ENCODE measurements around the gene XIRP2.

DNA sequence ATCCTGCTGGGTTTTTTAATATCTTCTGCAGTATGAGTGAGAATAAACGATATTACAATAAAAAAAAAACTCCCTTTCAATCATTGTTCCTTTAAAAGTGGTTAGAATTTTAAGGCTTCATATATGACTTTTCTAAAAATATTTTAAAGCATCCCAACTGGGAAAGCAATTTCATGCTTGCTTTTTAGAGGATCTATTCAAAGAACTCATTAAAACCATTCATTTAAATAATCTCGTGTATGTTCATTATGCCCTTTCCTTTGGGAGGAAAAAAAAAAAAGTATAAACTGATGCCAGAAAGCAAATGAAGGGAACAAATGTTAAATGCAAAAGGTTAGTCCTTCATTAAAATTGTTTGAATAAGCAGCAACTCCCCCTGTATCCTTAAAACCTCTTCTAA lies 81.2 kb downstream of the XIRP2 start:
- TF ChIP-seq, protein P1, sequence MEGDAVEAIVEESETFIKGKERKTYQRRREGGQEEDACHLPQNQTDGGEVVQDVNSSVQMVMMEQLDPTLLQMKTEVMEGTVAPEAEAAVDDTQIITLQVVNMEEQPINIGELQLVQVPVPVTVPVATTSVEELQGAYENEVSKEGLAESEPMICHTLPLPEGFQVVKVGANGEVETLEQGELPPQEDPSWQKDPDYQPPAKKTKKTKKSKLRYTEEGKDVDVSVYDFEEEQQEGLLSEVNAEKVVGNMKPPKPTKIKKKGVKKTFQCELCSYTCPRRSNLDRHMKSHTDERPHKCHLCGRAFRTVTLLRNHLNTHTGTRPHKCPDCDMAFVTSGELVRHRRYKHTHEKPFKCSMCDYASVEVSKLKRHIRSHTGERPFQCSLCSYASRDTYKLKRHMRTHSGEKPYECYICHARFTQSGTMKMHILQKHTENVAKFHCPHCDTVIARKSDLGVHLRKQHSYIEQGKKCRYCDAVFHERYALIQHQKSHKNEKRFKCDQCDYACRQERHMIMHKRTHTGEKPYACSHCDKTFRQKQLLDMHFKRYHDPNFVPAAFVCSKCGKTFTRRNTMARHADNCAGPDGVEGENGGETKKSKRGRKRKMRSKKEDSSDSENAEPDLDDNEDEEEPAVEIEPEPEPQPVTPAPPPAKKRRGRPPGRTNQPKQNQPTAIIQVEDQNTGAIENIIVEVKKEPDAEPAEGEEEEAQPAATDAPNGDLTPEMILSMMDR (conservative IDR thresholded peaks at IDR 0.05; ENCODE audit: low read depth, low read length) = no peak
- TF ChIP-seq CHD1 (IDR thresholded peaks at IDR 0.05; ENCODE audit: low read depth, low read length) (no peak), RAD21 (IDR thresholded peaks at IDR 0.05; ENCODE audit: low read length) (no peak), POLR2A (IDR thresholded peaks at IDR 0.05; ENCODE audit: low read depth, low read length) (no peak), SMC3 (IDR thresholded peaks at IDR 0.05; ENCODE audit: low read depth, low read length) (no peak), RFX5 (IDR thresholded peaks at IDR 0.05; ENCODE audit: low read depth, low read length) (no peak)
- TF ChIP-seq, protein P2, sequence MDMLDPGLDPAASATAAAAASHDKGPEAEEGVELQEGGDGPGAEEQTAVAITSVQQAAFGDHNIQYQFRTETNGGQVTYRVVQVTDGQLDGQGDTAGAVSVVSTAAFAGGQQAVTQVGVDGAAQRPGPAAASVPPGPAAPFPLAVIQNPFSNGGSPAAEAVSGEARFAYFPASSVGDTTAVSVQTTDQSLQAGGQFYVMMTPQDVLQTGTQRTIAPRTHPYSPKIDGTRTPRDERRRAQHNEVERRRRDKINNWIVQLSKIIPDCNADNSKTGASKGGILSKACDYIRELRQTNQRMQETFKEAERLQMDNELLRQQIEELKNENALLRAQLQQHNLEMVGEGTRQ (IDR thresholded peaks at IDR 0.05; ENCODE audit: low read depth, low read length) = no peak
